NB4 (cell line): ENCODE measurements around the gene CELA2A.

Source experiments
- MYC ChIP-seq: IDR thresholded peaks from 2 replicates; pipeline ENCODE4 v1.6.1; 2011; ENCODE audit warnings: low read depth, low read length
- POLR2A ChIP-seq: IDR thresholded peaks from 2 replicates; pipeline ENCODE4 v1.6.1; 2011; ENCODE audit warnings: mild to moderate bottlenecking; ENCODE audit not compliant: insufficient read length; ENCODE audit errors: extremely low read depth
- TF ChIP-seq, protein P1 (sequence below): IDR thresholded peaks from one replicate; pipeline ENCODE4 v1.5.1; 2012; ENCODE audit warnings: low read depth, low read length

DNA sequence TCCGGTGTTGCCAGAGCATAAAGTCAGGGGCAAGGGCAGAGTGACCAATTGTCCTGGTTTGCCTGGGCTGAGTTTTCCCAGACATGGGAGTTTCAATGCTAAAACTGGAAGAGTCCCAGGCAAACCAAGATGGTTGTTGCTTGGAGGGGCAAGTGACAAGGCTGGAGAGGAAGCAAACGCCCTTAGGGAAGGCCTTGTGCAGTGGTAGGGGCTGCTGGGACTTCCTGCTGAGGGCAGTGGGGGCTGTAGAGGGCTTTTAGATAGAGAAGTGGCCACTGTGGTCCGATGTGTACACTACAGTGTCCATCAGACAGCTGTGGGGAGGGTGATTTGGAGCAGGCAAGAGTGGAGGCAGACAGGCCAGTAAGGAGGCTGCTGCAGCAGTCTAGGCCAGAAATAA lies 7.0 kb upstream of the CELA2A start:
- TF ChIP-seq, protein P1, sequence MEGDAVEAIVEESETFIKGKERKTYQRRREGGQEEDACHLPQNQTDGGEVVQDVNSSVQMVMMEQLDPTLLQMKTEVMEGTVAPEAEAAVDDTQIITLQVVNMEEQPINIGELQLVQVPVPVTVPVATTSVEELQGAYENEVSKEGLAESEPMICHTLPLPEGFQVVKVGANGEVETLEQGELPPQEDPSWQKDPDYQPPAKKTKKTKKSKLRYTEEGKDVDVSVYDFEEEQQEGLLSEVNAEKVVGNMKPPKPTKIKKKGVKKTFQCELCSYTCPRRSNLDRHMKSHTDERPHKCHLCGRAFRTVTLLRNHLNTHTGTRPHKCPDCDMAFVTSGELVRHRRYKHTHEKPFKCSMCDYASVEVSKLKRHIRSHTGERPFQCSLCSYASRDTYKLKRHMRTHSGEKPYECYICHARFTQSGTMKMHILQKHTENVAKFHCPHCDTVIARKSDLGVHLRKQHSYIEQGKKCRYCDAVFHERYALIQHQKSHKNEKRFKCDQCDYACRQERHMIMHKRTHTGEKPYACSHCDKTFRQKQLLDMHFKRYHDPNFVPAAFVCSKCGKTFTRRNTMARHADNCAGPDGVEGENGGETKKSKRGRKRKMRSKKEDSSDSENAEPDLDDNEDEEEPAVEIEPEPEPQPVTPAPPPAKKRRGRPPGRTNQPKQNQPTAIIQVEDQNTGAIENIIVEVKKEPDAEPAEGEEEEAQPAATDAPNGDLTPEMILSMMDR, result no peak
- TF ChIP-seq MYC (no peak), POLR2A (no peak)
